DND-41 (cell line): ENCODE data around the gene MYBPHL.
"Not testable (repeated sequence)": the region's sequence is repeated elsewhere in the genome, so short reads cannot be mapped to it uniquely, and the experiment has no call there.

Experiments used
- ATAC-seq: fragments of 200-7000 bp; cut with Tn5 transposase; 3 replicates; pipeline ENCODE4 v1.9.1; 2021; ENCODE audit warnings: low read depth; ENCODE audit not compliant: insufficient read depth
- DNase-seq: peaks from one replicate; pipeline ENCODE4 v3.0.0-alpha.2; 2020
- H2AFZ ChIP-seq: 2 replicates; pipeline ENCODE4 v1.6.0; 2012; ENCODE audit warnings: low read depth, low read length
- H3K27ac ChIP-seq: 2 replicates; pipeline ENCODE4 v1.5.1; 2012; ENCODE audit warnings: low read length, inconsistent platforms
- H3K27me3 ChIP-seq: fragments of 200-600 bp; sonication (generic); 2 replicates; pipeline ENCODE4 v1.6.0; 2012; ENCODE audit warnings: low read length, mild to moderate bottlenecking, inconsistent platforms; ENCODE audit not compliant: insufficient read depth, poor library complexity
- H3K36me3 ChIP-seq: 2 replicates; pipeline ENCODE4 v1.5.1; 2012; ENCODE audit warnings: low read length, inconsistent platforms; ENCODE audit not compliant: insufficient read depth
- H3K4me1 ChIP-seq: 2 replicates; pipeline ENCODE4 v1.5.1; 2012; ENCODE audit warnings: mild to moderate bottlenecking, low read length; ENCODE audit not compliant: insufficient read depth
- H3K4me2 ChIP-seq: 2 replicates; pipeline ENCODE4 v1.6.0; 2012; ENCODE audit warnings: mild to moderate bottlenecking, moderate library complexity, low read length, inconsistent platforms; ENCODE audit not compliant: insufficient read depth
- H3K4me3 ChIP-seq, 2 experiments: fragments of 200-600 bp in 1 of 2; shearing (Covaris generic) in 1 of 2; 2 replicates each; pipeline ENCODE4 v1.5.1; 2012 to 2016; ENCODE audit warnings: inconsistent platforms in 2 of 2, low read length in 2 of 2, mild to moderate bottlenecking in 2 of 2, low read depth in 1 of 2, moderate library complexity in 1 of 2
- H3K79me2 ChIP-seq: 2 replicates; pipeline ENCODE4 v1.6.0; 2012; ENCODE audit warnings: low read length, inconsistent platforms; ENCODE audit not compliant: insufficient read depth
- H3K9ac ChIP-seq: 2 replicates; pipeline ENCODE4 v1.6.0; 2012; ENCODE audit warnings: low read depth, mild to moderate bottlenecking, inconsistent platforms, low read length, moderate library complexity
- H3K9me3 ChIP-seq: 2 replicates; pipeline ENCODE4 v1.5.1; 2012; ENCODE audit warnings: low read length, moderate library complexity, mild to moderate bottlenecking, inconsistent platforms; ENCODE audit not compliant: insufficient read depth, severe bottlenecking
- H4K20me1 ChIP-seq: 2 replicates; pipeline ENCODE4 v1.6.0; 2012; ENCODE audit warnings: low read length; ENCODE audit not compliant: insufficient read depth
- CTCF ChIP-seq: IDR thresholded peaks from 2 replicates; pipeline ENCODE4 v1.5.1; 2012; ENCODE audit warnings: borderline replicate concordance, low read length, moderate library complexity, mild to moderate bottlenecking; ENCODE audit not compliant: poor library complexity, severe bottlenecking; ENCODE audit errors: extremely low read depth
- EZH2 ChIP-seq: IDR thresholded peaks from 3 replicates; pipeline ENCODE4 v1.6.1; 2012; ENCODE audit warnings: borderline replicate concordance, low read depth, mild to moderate bottlenecking, moderate library complexity, low read length, inconsistent platforms; ENCODE audit not compliant: severe bottlenecking

MYBPHL gene

GRCh38 chr1:109312246-109312645 lies 5.4 kb upstream of the MYBPHL start:
- DNase-seq (no peak), ATAC-seq (no peak)
- Histone ChIP-seq H3K4me1 (no peaks in the 10 kb centered on the region), H3K79me2 (no peaks in the 10 kb centered on the region), H3K9me3 (no peaks in the 10 kb centered on the region), H3K9ac (no peak overlapping the region), H3K4me2 (no peak overlapping the region), H4K20me1 (no peaks in the 10 kb centered on the region), H3K27me3 (no peaks in the 10 kb centered on the region), H3K36me3 (peaks cover 29% of the 10 kb centered on the region), H3K27ac (no peak overlapping the region), H3K4me3 (no peak overlapping the region), H2AFZ (no peak overlapping the region)
- TF ChIP-seq CTCF (no peak), EZH2 (no peak)

GRCh38 chr1:109309347-109309746 lies 2.5 kb upstream of the MYBPHL start:
- no peak for DNase-seq
- no peak overlapping the region for H3K4me2 ChIP-seq
- no peak overlapping the region for H2AFZ ChIP-seq
- no peak overlapping the region for H3K4me3 ChIP-seq
- no peaks in the 10 kb centered on the region for H3K27me3 ChIP-seq
- H3K4me1 ChIP-seq, result no peaks in the 10 kb centered on the region
- H3K36me3 ChIP-seq, result peaks cover 10% of the 10 kb centered on the region
- H3K27ac ChIP-seq, result no peak overlapping the region
- no peaks in the 10 kb centered on the region for H4K20me1 ChIP-seq
- no peak overlapping the region for H3K9ac ChIP-seq
- no peak for ATAC-seq
- TF ChIP-seq EZH2 (no peak), CTCF (no peak)
- H3K9me3 ChIP-seq, result no peaks in the 10 kb centered on the region
- no peaks in the 10 kb centered on the region for H3K79me2 ChIP-seq

DNA sequence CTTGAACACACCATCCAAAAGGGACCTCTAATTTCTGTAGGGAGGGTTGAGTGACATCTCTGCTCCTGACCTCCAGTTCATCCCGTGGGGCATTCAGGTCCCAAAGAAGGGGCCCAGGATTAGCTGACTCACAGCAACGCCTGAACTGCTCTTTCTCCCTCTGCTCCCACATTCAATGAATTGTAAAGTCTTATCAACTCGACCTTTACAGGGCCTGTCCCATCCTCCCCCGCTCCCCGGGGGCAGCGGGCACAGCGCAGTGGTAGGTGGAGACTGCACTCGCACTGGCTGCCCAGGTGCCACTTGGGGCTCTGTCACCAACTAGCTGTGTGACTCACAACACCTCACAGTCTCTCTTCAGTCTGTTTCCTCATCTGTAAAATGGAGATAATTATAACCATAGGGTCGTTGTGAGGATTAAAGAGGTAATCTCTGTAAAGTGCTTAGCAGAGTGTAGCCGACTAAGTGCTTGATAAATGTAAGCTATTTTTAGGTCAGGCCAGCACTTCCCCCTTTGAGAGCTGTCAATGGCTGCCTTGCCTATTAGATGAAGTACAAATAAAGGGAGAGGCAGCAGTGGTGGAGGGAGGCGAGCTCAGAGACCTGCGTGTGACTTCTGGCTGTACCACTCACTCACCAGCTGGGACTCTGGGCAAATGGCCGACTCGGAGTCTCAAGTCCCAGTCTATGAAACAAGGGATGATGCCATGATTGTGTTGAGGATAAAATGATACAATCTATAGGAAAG lies 637 bp upstream of the MYBPHL start:
- no peak overlapping the region for H3K4me3 ChIP-seq

GRCh38 chr1:109305991-109306390 lies 820 bp downstream of the MYBPHL start:
- not testable (repeated sequence) for H3K4me2 ChIP-seq, H3K27ac ChIP-seq, H3K9ac ChIP-seq, H3K27me3 ChIP-seq, H3K4me1 ChIP-seq, H2AFZ ChIP-seq, ATAC-seq, H3K4me3 ChIP-seq, DNase-seq, H4K20me1 ChIP-seq, H3K9me3 ChIP-seq, H3K36me3 ChIP-seq, H3K79me2 ChIP-seq

More for the DNA sequence above, 637 bp upstream of the MYBPHL start:
- H3K4me1 ChIP-seq, result no peaks in the 10 kb centered on the region
- no peak overlapping the region for H3K4me2 ChIP-seq
- H4K20me1 ChIP-seq, result no peaks in the 10 kb centered on the region
- no peak overlapping the region for H3K9ac ChIP-seq
- no peaks in the 10 kb centered on the region for H3K9me3 ChIP-seq
- no peaks in the 10 kb centered on the region for H3K36me3 ChIP-seq
- no peak overlapping the region for H3K27ac ChIP-seq
- H3K27me3 ChIP-seq, result no peaks in the 10 kb centered on the region
- TF ChIP-seq EZH2, result no peak
- no peak for TF ChIP-seq CTCF
- ATAC-seq (peak; percentile 44; the same call in 1 of the 3 replicates), DNase-seq (no peak)
- no peaks in the 10 kb centered on the region for H3K79me2 ChIP-seq
- H2AFZ ChIP-seq, result no peak overlapping the region
